ENCODE data around the gene MAN1A2. TPM values are rescaled to one million over a fixed set of nuclear protein-coding genes. Genes with fewer than 3 reads are reported as not detected.
"Not testable (repeated sequence)": the region's sequence is repeated elsewhere in the genome, so short reads cannot be mapped to it uniquely, and the experiment has no call there.

The MAN1A2 gene
- total RNA-seq, 2 donors from 2014 or later = 36.3 TPM

DNA sequence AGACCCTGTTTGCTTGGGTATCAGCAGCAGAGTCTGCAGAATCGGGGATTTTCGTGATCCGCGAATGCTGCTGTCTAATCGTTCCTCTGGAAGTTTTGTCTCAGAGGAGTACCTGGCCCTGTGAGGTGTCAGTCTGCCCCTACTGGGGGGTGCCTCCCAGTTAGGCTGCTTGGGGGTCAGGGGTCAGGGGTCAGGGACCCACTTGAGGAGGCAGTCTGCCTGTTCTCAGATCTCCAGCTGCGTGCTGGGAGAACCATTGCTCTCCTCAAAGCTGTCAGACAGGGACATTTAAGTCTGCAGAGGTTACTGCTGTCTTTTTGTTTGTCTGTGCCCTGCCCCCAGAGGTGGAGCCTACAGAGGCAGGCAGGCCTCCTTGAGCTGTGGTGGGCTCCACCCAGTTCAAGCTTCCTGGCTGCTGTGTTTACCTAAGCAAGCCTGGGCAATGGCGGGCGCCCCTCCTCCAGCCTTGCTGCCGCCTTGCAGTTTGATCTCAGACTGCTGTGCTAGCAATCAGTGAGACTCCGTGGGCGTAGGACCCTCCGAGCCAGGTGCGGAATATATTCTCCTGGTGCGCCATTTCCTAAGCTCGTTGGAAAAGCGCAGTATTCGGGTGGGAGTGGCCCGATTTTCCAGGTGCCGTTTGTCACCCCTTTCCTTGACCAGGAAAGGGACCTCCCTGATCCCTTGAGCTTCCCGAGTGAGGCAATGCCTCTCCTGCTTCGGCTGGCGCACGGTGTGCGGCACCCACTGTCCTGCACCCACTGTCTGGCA lies 9.2 kb upstream of the MAN1A2 start:
- DNase-seq; intact Hi-C loops (cut with DNase I); ATAC-seq: not testable (repeated sequence)

DNA sequence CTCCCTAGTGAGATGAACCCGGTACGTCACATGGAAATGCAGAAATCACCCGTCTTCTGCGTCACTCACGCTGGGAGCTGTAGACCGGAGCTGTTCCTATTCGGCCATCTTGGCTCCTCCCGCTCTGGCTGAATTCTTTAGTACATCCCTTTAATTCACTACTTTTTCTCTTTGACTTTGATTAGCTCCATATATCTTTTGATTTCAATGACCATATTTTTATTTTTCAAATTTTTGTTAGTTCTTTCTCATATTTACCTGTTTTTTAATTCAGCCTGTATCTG lies 8.7 kb upstream of the MAN1A2 start:
- ATAC-seq, DNase-seq: not testable (repeated sequence)

DNA sequence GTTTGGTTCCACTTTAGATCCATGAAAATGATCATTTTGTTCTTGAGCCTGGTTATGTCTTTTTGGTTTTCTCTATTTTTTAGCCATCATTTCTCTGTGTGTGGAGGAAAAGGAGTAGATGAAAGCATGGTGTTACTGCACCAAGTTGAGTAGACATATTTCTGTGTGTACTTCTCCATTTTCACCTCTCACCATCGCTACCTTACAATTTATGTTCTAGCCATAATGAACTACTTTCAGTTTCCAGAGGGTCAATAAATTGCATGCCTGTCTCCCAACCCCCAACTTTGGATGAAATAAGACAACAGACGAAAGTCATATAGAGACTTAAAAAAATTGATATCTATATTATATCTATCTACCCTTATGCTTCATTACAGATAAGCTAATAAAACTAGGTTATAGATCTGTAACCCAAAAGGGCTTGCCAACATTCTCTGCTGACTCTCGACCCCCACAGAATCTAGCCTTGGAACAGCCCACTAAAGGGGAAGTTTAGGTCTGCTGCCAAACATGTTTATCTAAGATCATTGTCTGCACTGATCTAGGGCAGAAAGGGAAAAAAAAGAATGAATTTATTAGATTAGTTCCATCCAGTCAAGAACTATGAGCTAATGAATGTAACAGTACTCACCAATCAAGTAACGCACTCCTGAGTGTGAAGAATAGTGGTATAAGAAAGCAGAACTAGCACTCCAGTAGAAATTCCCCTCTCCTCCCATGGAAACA lies 7.5 kb upstream of the MAN1A2 start:
- ATAC-seq (no peak), DNase-seq (no peak)
- intact Hi-C loops (cut with DNase I) = no loop called here

More for the DNA sequence above, 8.7 kb upstream of the MAN1A2 start:
- intact Hi-C loops (cut with DNase I) = not testable (repeated sequence)

DNA sequence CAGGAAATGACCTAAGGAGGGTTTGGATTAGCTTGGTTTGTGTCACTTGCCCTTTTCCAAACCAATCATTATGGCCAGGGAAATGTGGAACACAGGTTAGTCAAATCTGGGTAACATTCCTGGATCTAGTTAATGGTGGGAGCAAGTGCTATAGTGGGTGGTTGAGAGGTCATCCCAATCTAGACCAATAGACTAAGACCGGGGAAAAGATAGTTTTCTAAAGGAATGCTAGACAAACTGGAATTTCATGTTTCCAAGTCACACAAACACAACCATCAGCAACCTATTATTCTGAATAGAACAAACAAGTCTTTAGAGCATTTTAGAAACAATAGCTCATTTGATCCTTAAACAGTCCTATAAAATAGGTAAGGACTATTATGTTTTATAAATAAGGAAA lies 4.3 kb upstream of the MAN1A2 start:
- intact Hi-C loops (cut with DNase I) = no loop called here
- no peak for DNase-seq

DNA sequence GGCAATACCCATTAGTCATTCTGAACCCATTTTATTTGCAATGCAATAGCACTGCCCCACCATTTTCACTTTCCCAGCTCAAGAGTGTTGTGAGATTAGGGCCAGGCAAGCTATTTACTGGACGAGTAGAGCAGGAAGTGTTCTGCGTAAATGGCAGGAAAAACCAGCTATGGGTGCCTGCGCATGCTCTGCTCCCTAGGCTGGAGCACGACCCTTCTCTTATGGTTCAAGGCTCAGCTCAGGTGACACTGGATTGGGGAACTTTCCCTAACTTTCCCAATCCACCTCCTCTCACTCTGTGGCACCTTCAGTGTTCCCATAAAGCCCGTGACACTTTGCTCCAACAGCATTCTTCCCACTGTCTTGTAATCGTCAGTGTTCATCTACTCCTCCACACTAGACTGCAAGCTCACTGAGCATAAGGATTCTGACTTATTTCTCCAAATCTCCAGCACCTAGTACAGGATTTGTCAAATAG lies 3.6 kb upstream of the MAN1A2 start:
- intact Hi-C loops (cut with DNase I) = no loop called here
- ATAC-seq (no peak), DNase-seq (no peak)

More for the DNA sequence above, 4.3 kb upstream of the MAN1A2 start:
- no peak for ATAC-seq

DNA sequence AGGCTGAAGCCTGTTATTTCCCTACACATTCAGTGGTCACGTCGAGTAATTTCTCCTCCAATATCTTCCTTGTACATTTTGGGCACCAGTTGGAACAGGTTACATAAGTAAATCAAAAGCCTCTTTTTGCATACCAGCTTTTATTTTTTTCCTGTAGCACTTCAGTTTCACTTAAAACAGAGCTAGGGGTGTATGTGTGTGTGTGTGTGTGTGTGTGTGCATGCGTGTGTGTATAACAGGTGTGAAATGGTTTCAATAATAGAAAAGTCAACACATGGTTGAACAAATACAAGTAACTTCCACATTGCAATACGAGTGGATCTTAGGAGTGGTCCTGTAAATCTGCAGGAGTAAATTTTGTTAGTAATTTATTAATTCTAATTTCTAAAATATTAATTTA lies 3.0 kb upstream of the MAN1A2 start:
- DNase-seq (no peak), ATAC-seq (no peak)
- intact Hi-C loops (cut with DNase I) = no loop called here

DNA sequence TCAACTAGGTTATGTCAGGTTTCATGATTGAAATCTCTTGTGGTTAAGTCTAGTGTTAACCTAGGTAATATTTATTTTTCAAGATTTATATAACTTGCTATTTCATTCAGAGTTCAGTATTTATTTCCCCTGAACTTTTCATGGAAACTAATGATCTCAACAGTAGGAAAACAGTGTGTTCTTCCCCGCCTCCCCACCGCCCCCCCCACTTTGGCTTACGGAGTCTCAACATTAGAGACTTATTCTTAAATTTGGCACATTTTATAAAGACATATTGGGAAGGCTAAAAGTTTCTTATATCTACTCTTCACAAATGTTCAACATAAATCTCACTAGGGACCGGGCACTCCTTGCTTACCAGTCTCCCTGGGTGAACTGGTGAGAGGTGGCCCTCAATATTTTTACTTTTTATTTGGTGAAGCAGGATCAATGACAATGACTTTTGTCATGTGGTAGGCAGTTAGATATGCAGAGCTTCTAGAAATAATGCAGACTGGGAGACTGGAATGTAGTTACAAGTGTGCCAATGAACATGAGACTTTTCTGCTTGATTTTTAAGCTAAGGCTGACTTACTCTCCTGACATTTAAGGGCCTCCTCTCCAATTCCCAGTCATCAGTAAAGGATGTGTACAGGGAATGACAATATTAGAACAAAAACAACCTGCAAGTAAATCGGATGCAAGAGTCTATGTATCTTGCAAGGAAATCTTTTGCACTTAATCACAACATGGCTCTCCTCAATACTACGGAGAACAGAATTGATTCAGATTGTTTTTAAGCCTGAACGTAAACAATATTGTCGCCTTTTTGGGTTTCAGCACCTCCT lies 1.7 kb upstream of the MAN1A2 start:
- ATAC-seq = no peak
- DNase-seq = no peak
- intact Hi-C loops (cut with DNase I) = loop anchor here in 1 of 2 donors (5.0 kb wide), 2 partner anchors 43 to 243 kb away; partner anchors contain the start of gene TRIM45

DNA sequence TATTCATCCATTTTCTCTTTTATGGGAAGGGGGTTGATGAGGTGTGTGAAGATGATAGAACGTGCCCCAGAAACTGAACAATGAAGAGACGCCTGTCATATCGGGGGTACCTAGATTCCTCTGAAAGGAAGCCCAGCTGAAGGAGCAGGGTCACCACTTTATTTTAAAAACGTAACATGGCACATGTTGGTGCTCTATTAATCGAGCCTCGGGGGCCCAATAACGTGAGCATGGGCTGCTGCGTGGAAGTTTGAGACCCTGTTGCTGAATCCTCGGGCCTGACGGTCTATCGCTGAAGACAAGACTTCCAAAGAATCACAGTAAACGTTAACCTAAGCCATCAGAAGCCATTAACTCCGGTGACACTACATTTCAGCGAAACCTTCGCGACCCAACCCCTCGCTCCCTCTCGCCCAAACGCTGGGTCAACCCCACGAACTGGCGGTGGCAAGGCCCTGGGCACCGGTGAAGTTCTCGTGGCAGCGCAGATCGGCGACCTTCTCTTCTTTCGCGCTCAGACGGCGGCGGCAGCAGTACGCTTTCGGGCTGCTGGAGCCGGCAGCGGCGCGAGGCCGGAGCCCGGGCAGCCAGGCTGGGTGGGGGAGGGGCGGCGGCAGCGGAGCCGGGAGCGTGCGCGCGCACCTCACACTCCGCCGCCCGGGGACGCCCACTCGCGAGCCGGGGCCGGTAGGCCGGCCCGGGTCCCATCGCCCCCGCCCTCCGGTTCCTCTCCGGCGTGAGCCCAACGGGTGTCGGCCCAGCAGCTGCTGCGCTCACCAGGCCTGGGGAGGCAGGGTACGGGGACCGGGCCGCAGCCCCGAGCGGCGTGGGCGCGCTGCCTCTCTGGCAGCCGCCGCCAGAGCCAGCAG lies 838 bp upstream of the MAN1A2 start:
- ATAC-seq = peak; percentile 91 to 92
- intact Hi-C loops (cut with DNase I) = loop anchor here in 1 of 2 donors (5.0 kb wide), 2 partner anchors 44 to 244 kb away; partner anchors contain the start of gene TRIM45
- DNase-seq = peak; percentile 91

DNA sequence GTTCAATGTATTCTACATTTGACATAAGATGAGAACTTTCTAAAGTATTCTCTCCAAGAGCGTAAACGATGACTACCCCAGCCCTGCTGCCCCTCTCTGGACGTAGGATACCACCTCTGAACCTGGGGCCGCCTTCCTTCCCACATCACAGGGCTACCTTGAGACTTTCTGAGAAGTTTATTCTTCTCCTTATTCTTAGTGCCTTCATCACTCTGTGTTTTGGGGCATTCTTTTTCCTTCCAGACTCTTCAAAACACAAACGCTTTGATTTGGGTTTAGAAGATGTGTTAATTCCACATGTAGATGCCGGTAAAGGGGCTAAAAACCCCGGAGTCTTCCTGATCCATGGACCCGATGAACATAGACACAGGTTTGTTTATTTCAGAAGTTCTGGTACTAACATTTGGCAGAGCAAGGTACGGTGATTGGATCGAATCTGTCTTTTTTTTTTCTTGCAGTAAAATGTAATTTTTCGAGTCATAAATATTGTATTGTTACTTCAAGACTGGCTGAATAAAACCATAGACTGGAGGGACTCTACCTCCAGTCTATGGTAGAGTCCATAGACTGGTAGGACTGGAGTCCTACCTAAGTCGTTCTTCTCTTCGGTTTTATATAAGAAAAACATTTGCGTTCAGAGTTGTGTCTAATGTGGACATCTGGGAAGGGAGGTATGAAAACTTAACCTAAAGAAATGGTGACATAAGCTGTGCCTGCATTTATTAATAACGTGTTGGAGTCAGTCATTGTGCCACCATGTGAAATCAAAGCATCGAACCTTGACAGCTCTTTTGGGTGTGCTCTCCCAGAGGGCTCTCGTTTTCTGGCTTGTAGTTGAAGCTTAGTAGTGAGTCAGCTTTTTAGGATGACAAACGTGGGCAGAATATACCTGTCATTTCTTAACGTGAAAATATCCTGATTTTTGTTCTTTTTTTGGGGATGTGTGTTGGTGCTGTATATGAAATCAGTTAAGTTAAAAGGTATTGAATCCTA lies 1.2 kb downstream of the MAN1A2 start:
- ATAC-seq (no peak), DNase-seq (no peak)
- intact Hi-C loops (cut with DNase I) = loop anchor here in 1 of 2 donors (5.0 kb wide), 2 partner anchors 46 to 246 kb away; partner anchors contain the start of gene TRIM45

DNA sequence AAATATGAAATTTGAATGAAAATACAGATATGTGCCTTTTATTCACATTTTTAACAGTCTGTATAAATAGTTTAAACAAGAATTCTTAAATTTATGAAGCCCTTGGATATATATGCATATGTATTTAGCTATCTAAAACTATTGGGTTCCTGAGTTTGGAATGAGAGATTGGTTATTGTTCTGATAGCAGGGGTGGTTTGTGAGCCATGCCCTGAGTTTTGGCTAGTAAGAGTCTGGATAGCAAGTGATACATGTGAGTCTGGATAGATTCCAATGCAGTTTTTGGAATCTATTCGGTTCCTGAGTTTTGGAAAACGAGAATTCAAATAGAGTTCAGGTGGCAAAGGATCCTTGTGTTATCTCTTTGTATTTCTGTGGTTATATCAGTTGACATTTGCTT lies 2.8 kb downstream of the MAN1A2 start:
- no peak for DNase-seq
- intact Hi-C loops (cut with DNase I) = no loop called here
- no peak for ATAC-seq

DNA sequence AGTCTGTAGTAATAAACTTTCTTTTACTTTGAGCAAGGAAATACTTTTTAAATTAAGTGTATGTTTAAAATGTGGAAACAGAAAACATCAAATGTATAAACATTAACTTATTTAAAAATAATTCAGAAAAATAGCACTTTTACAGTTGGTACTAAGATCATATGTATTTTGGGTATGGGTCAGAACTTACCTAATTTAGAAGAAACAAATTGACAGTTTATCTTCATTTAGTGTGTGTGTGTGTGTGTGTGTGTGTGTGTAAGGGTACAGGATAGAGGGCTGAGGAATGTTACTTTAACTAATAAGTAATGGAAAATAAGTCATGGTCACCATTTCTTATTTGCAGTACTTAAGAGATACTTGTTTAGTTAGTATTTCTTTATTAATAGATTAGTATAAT lies 3.3 kb downstream of the MAN1A2 start:
- no peak for DNase-seq
- intact Hi-C loops (cut with DNase I) = no loop called here
- no peak for ATAC-seq

DNA sequence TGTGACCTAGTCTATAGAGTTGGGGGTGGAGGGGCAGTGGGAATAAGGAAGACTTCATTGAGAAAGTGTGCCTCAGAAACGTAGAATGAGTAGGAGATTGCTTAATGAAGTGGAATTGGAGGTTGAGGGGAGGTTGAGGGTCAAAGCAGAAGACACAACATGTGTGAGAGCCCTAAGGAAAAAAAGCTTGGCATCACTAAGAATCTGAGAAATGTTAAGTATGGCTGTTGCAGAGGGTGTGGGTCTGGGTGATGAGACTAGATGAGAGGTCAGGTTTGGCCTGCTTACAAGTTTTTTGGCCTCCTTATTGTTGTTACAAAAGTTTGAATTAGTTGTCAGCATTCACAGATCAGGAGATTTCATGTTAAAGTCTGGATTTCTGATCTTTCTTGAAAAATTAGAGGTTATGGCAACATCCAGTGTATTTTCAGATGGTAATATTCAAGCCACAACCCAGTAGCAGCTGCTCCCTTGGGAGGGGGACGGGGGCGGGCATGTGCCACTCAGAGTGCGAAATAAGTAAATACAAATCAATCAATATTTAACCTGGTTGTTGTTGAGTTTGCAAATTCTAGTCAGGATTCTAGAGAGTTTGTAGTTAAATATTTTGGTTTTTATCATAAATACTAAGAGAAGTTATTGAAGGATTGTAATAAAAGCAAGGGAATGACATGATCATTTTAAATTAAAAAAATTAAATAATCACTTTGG lies 4.3 kb downstream of the MAN1A2 start:
- intact Hi-C loops (cut with DNase I) = no loop called here
- DNase-seq = no peak
- no peak for ATAC-seq

DNA sequence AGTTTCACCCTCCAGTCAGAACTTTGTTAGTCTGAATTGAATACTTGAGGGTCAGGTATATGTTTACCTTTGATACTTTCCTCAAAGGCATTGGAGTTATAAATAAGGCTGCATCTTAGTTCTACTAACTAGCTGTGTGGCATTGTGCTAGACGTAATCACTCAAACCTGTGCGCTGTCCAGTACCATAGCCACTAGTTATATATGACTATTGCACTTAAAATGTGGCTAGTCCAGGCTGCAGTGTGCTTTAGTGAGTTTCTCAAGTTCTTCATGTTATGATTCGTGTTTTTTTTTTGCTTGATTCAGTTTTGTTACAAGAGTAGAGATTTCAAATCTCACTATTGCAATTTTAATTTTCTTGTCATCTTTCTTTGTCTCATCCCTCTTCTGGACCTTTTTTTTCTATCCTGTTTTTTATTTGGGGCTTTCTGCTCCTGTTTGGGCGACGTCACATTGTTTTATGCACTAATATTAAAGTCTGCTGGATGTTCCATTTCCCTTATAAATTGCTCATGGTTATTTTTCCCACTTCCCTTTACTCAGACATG lies 5.7 kb downstream of the MAN1A2 start:
- ATAC-seq (no peak), DNase-seq (no peak)
- intact Hi-C loops (cut with DNase I) = no loop called here

DNA sequence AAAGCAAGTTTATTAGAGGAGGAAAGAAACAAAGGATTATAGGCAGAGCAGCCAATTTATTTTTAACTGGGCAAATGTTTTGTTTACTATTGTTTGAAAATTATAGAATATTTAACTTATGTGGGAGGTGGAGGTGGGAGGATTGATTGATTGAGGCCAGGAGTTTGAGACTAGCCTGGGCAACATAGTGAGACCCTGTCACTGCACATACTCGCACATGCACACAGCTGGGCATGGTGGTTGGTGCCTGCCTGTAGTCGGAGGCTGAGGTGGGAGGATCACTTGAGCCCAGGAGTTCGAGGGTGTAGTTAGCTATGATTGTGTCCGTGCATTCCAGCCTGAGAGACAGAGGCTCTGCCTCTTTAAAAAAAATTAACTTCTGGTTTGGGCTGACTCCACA lies 6.7 kb downstream of the MAN1A2 start:
- intact Hi-C loops (cut with DNase I) = no loop called here
- ATAC-seq = no peak
- no peak for DNase-seq

DNA sequence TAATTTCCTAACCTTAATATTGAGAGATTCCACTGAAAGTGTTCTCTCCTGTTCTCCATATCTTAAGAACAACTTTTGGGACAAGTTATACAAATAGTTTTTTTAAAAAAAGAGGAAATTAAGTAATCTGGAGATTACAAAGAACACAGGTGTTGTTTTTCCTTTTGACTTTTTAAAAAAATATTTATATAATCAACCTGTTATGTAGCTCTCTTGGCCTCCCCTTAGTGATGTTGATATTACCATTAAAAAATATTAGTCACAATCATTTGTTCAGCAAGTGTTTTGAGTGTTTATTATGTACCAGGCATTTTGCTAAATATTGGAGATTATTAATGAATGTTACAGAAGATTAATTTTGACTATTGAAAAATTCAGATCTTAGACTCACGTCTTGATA lies 8.1 kb downstream of the MAN1A2 start:
- no peak for ATAC-seq
- intact Hi-C loops (cut with DNase I) = no loop called here
- DNase-seq = no peak

DNA sequence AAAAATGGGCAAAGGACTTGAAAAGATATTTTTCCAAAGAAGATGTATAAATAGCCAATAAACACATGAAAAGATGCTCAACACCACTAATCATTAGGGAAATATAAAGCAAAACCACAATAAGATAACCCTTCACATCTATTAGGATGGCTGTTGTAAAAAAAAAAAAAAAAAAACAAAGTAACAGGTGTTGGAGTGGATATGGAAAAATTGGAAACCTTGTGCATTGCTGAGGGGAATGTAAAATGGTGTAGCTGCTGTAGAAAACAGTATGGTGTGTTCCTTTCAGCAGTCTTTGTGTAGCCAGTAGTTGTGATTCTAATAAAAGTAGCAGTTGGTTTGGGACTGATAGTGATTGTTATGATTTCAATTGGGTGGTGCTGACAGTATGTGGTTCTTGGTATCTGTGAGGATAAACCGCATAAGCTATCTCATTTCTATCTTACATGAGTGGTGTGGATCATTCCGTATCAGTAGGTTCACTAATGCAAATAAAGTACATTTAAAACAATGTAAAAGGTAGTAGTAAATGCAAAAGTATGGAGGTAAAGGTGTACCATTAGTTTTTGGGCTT lies 19.9 kb downstream of the MAN1A2 start:
- intact Hi-C loops (cut with DNase I) = no loop called here
- no peak for ATAC-seq
- no peak for DNase-seq
